WTC11 (cell line): Measurements from ENCODE around the gene GRAMD2B. TPM values are rescaled to one million over a fixed set of nuclear protein-coding genes. Genes with fewer than 3 reads are reported as not detected.

Source experiments
- ATAC-seq: fragments of 200-7000 bp; cut with Tn5 transposase; 2 replicates; pipeline ENCODE4 v1.10.0; 2021; ENCODE audit warnings: mild to moderate bottlenecking, moderate library complexity
- CTCF ChIA-PET: fragments of 300-600 bp; sonication (Branson Sonifier 250); formaldehyde crosslinking; loops from one replicate; lab custom pipeline; 2021; ENCODE audit warnings: antibody characterized with exemption; lab: Charles Lee
- POLR2A ChIA-PET: fragments of 350-600 bp; sonication (Branson Sonifier 250); formaldehyde crosslinking; loops from one replicate; lab custom pipeline; 2021; ENCODE audit warnings: antibody characterized with exemption; lab: Charles Lee
- DNase-seq: peaks from one replicate; pipeline ENCODE4 v3.0.0; 2021; ENCODE audit warnings: low spot score
- H3K27ac Mint-ChIP-seq: 2 replicates; pipeline ENCODE4 v1.8.0; 2021; ENCODE audit warnings: mixed read lengths
- H3K27me3 Mint-ChIP-seq: 2 replicates; pipeline ENCODE4 v1.8.0; 2021; ENCODE audit warnings: low read depth, mild to moderate bottlenecking, moderate library complexity, mixed read lengths
- H3K36me3 Mint-ChIP-seq: 2 replicates; pipeline ENCODE4 v1.8.0; 2021; ENCODE audit warnings: mixed read lengths
- H3K4me1 Mint-ChIP-seq: 2 replicates; pipeline ENCODE4 v1.8.0; 2022; ENCODE audit warnings: mixed read lengths
- H3K4me3 Mint-ChIP-seq: 2 replicates; pipeline ENCODE4 v1.8.0; 2021; ENCODE audit warnings: mild to moderate bottlenecking, moderate library complexity, mixed read lengths
- H3K9me3 Mint-ChIP-seq: 2 replicates; pipeline ENCODE4 v1.8.0; 2021; ENCODE audit warnings: mixed read lengths
- ATF1 ChIP-seq: sonication (generic); formaldehyde crosslinking; IDR thresholded peaks from 2 replicates; pipeline ENCODE4 v1.8.1; 2023; ENCODE audit warnings: mild to moderate bottlenecking, moderate library complexity, missing genetic modification reagents
- ESRRA ChIP-seq: sonication (generic); formaldehyde crosslinking; IDR thresholded peaks from 2 replicates; pipeline ENCODE4 v1.8.1; 2022; ENCODE audit warnings: mild to moderate bottlenecking, missing genetic modification reagents, borderline replicate concordance
- FOXP1 ChIP-seq: sonication (generic); formaldehyde crosslinking; IDR thresholded peaks from 2 replicates; pipeline ENCODE4 v1.8.0; 2022; ENCODE audit warnings: missing genetic modification reagents, mild to moderate bottlenecking, moderate library complexity, borderline replicate concordance
- HMGA2 ChIP-seq: fragments of 250-450 bp; sonication (Bioruptor Pico); IDR thresholded peaks from 2 replicates; pipeline ENCODE4 v1.4.0; 2021; ENCODE audit warnings: mild to moderate bottlenecking, moderate library complexity
- JAZF1 ChIP-seq: fragments of 250-450 bp; sonication (Bioruptor Pico); IDR thresholded peaks from 2 replicates; pipeline ENCODE4 v1.9.0; 2021; ENCODE audit warnings: moderate library complexity, mild to moderate bottlenecking, inconsistent platforms
- MXD4 ChIP-seq: fragments of 250-450 bp; sonication (Bioruptor Pico); IDR thresholded peaks from 2 replicates; pipeline ENCODE4 v1.8.0; 2021; ENCODE audit warnings: mild to moderate bottlenecking, moderate library complexity, borderline replicate concordance
- NFE2L1 ChIP-seq: sonication (generic); formaldehyde crosslinking; IDR thresholded peaks from 2 replicates; pipeline ENCODE4 v1.8.1; 2023; ENCODE audit warnings: missing genetic modification reagents
- NR2C2 ChIP-seq: sonication (generic); formaldehyde crosslinking; IDR thresholded peaks from 2 replicates; pipeline ENCODE4 v1.8.0; 2022; ENCODE audit warnings: mild to moderate bottlenecking, missing genetic modification reagents
- OVOL2 ChIP-seq: fragments of 250-450 bp; sonication (Bioruptor Pico); IDR thresholded peaks from 2 replicates; pipeline ENCODE4 v1.9.0; 2021; ENCODE audit warnings: mild to moderate bottlenecking, borderline replicate concordance
- RORB ChIP-seq: fragments of 250-450 bp; sonication (Bioruptor Pico); IDR thresholded peaks from 2 replicates; pipeline ENCODE4 v1.9.0; 2021; ENCODE audit warnings: mild to moderate bottlenecking
- SMAD4 ChIP-seq: sonication (generic); formaldehyde crosslinking; IDR thresholded peaks from 2 replicates; pipeline ENCODE4 v1.8.0; 2022; ENCODE audit warnings: mild to moderate bottlenecking, missing genetic modification reagents
- ZNF263 ChIP-seq: sonication (generic); formaldehyde crosslinking; IDR thresholded peaks from 2 replicates; pipeline ENCODE4 v1.8.1; 2022; ENCODE audit warnings: low read depth, mild to moderate bottlenecking, moderate library complexity, missing genetic modification reagents
- ZNF671 ChIP-seq: fragments of 250-450 bp; sonication (Bioruptor Pico); IDR thresholded peaks from 2 replicates; pipeline ENCODE4 v1.8.0; 2021; ENCODE audit warnings: mild to moderate bottlenecking
- total RNA-seq: library from RNA; stranded (reverse); gene quantifications from 3 replicates; pipeline ENCODE4 v1.2.3, GENCODE V29; 2021
- TF ChIP-seq, protein P1 (sequence below): sonication (generic); formaldehyde crosslinking; IDR thresholded peaks from 2 replicates; pipeline ENCODE4 v1.8.1; 2023; ENCODE audit warnings: mild to moderate bottlenecking, missing genetic modification reagents
- TF ChIP-seq, protein P2 (sequence below): fragments of 250-450 bp; sonication (Bioruptor Pico); IDR thresholded peaks from 2 replicates; pipeline ENCODE4 v1.9.0; 2021; ENCODE audit warnings: moderate library complexity, mild to moderate bottlenecking, inconsistent platforms, borderline replicate concordance
- TF ChIP-seq, protein P3 (sequence below): sonication (generic); formaldehyde crosslinking; IDR thresholded peaks from 2 replicates; pipeline ENCODE4 v1.8.0; 2022; ENCODE audit warnings: mild to moderate bottlenecking, missing genetic modification reagents
- TF ChIP-seq, protein P4 (sequence below): sonication (generic); formaldehyde crosslinking; IDR thresholded peaks from 2 replicates; pipeline ENCODE4 v1.8.1; 2023; ENCODE audit warnings: mild to moderate bottlenecking, missing genetic modification reagents, moderate library complexity
- TF ChIP-seq, protein P5 (sequence below): sonication (generic); formaldehyde crosslinking; IDR thresholded peaks from 2 replicates; pipeline ENCODE4 v1.8.1; 2022; ENCODE audit warnings: low read depth, mild to moderate bottlenecking, moderate library complexity, missing genetic modification reagents, borderline replicate concordance
- TF ChIP-seq, protein P6 (sequence below): fragments of 250-450 bp; sonication (Bioruptor Pico); IDR thresholded peaks from 2 replicates; pipeline ENCODE4 v1.9.0; 2021; ENCODE audit warnings: mild to moderate bottlenecking

The GRAMD2B gene
- total RNA-seq, 1 experiment from 2014 or later: 11.6 TPM

DNA sequence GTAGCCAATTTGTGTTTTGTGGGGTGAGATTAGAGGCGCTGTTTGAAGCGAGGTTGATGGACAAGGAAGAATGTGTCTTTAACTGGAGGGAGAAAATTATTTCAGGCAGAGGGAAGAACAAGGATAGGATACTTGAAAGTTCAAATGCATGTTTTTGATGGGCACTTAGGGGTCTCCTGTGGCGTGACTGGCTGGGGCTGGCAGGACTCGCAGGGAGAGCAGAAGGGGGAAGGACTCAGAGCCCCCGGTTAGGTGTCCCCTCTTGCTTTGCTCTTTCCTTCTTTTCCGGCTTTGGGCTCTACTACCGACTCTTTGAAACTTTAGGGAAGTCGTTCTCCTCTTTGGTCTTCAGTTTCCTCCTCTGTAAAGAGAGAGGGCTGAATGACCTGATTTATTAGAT, 12.1 kb downstream of the GRAMD2B start (continued):
- TF ChIP-seq, protein P1, sequence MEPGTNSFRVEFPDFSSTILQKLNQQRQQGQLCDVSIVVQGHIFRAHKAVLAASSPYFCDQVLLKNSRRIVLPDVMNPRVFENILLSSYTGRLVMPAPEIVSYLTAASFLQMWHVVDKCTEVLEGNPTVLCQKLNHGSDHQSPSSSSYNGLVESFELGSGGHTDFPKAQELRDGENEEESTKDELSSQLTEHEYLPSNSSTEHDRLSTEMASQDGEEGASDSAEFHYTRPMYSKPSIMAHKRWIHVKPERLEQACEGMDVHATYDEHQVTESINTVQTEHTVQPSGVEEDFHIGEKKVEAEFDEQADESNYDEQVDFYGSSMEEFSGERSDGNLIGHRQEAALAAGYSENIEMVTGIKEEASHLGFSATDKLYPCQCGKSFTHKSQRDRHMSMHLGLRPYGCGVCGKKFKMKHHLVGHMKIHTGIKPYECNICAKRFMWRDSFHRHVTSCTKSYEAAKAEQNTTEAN (CRISPR knock-in tag): no peak
- no peak for TF ChIP-seq HMGA2 (CRISPR knock-in tag)

DNA sequence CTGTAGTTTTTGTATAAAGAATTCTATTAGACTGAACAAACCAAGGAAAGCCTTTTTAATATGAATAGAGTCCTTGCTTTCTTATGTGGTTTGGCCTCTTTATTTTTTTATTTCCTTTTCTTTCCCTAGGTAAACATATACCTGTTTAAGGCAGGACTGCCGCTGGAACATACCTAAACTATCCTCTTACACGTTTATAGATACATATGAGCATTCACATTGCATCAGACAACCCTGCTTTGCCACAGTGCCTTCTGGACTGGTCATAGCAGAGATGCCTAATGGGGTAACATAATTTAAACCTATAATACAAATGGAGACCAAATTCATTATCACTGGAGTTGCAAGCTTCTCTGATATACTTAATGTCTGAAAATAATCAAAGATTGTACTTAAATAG, 12.5 kb downstream of the GRAMD2B start:
- CTCF ChIA-PET: no interaction called here
- ATAC-seq (no peak), DNase-seq (no peak)
- H3K4me1 Mint-ChIP-seq: no peaks in the 10 kb centered on the region
- POLR2A ChIA-PET: no interaction called here
- no peak overlapping the region for H3K4me3 Mint-ChIP-seq
- no peak overlapping the region for H3K27ac Mint-ChIP-seq
- H3K36me3 Mint-ChIP-seq: peaks cover 21% of the 10 kb centered on the region
- no peaks in the 10 kb centered on the region for H3K27me3 Mint-ChIP-seq
- TF ChIP-seq, protein P2, sequence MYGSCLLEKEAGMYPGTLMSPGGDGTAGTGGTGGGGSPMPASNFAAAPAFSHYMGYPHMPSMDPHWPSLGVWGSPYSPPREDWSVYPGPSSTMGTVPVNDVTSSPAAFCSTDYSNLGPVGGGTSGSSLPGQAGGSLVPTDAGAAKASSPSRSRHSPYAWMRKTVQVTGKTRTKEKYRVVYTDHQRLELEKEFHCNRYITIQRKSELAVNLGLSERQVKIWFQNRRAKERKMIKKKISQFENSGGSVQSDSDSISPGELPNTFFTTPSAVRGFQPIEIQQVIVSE (CRISPR knock-in tag): no peak
- no peak for TF ChIP-seq NFE2L1 (CRISPR knock-in tag)
- no peak for TF ChIP-seq NR2C2 (CRISPR knock-in tag)
- TF ChIP-seq, protein P3, sequence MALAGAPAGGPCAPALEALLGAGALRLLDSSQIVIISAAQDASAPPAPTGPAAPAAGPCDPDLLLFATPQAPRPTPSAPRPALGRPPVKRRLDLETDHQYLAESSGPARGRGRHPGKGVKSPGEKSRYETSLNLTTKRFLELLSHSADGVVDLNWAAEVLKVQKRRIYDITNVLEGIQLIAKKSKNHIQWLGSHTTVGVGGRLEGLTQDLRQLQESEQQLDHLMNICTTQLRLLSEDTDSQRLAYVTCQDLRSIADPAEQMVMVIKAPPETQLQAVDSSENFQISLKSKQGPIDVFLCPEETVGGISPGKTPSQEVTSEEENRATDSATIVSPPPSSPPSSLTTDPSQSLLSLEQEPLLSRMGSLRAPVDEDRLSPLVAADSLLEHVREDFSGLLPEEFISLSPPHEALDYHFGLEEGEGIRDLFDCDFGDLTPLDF (CRISPR knock-in tag): no peak
- TF ChIP-seq FOXP1: no peak
- TF ChIP-seq, protein P4, sequence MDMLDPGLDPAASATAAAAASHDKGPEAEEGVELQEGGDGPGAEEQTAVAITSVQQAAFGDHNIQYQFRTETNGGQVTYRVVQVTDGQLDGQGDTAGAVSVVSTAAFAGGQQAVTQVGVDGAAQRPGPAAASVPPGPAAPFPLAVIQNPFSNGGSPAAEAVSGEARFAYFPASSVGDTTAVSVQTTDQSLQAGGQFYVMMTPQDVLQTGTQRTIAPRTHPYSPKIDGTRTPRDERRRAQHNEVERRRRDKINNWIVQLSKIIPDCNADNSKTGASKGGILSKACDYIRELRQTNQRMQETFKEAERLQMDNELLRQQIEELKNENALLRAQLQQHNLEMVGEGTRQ (CRISPR knock-in tag): no peak
- TF ChIP-seq ZNF263 (CRISPR knock-in tag): no peak
- TF ChIP-seq MXD4 (CRISPR knock-in tag): no peak
- TF ChIP-seq, protein P5, sequence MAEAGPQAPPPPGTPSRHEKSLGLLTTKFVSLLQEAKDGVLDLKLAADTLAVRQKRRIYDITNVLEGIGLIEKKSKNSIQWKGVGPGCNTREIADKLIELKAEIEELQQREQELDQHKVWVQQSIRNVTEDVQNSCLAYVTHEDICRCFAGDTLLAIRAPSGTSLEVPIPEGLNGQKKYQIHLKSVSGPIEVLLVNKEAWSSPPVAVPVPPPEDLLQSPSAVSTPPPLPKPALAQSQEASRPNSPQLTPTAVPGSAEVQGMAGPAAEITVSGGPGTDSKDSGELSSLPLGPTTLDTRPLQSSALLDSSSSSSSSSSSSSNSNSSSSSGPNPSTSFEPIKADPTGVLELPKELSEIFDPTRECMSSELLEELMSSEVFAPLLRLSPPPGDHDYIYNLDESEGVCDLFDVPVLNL (CRISPR knock-in tag): no peak
- no peak for TF ChIP-seq ATF1
- no peak for TF ChIP-seq ESRRA (CRISPR knock-in tag)
- TF ChIP-seq, protein P6, sequence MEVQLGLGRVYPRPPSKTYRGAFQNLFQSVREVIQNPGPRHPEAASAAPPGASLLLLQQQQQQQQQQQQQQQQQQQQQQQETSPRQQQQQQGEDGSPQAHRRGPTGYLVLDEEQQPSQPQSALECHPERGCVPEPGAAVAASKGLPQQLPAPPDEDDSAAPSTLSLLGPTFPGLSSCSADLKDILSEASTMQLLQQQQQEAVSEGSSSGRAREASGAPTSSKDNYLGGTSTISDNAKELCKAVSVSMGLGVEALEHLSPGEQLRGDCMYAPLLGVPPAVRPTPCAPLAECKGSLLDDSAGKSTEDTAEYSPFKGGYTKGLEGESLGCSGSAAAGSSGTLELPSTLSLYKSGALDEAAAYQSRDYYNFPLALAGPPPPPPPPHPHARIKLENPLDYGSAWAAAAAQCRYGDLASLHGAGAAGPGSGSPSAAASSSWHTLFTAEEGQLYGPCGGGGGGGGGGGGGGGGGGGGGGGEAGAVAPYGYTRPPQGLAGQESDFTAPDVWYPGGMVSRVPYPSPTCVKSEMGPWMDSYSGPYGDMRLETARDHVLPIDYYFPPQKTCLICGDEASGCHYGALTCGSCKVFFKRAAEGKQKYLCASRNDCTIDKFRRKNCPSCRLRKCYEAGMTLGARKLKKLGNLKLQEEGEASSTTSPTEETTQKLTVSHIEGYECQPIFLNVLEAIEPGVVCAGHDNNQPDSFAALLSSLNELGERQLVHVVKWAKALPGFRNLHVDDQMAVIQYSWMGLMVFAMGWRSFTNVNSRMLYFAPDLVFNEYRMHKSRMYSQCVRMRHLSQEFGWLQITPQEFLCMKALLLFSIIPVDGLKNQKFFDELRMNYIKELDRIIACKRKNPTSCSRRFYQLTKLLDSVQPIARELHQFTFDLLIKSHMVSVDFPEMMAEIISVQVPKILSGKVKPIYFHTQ (CRISPR knock-in tag): no peak
- no peak for TF ChIP-seq JAZF1 (CRISPR knock-in tag)
- no peak for TF ChIP-seq SMAD4 (CRISPR knock-in tag)
- TF ChIP-seq RORB (CRISPR knock-in tag): no peak
- no peak for TF ChIP-seq OVOL2
- TF ChIP-seq ZNF671: no peak
- H3K9me3 Mint-ChIP-seq: 0 out of 2 replicates have a peak, but pooled peaks cover 4% of the 10 kb centered on the region
